CD4-positive, alpha-beta T cell treated with Interleukin-17A for 4 hours (primary cell): ENCODE data around the gene LCLAT1.
A peak's percentile ranks its signal among the peaks of the same experiment; 100 is the strongest.

ENCODE experiments used
- DNase-seq: peaks from one replicate; pipeline ENCODE4 v3.0.0-alpha.2; 2020; ENCODE audit warnings: mixed read lengths

The LCLAT1 gene

DNA sequence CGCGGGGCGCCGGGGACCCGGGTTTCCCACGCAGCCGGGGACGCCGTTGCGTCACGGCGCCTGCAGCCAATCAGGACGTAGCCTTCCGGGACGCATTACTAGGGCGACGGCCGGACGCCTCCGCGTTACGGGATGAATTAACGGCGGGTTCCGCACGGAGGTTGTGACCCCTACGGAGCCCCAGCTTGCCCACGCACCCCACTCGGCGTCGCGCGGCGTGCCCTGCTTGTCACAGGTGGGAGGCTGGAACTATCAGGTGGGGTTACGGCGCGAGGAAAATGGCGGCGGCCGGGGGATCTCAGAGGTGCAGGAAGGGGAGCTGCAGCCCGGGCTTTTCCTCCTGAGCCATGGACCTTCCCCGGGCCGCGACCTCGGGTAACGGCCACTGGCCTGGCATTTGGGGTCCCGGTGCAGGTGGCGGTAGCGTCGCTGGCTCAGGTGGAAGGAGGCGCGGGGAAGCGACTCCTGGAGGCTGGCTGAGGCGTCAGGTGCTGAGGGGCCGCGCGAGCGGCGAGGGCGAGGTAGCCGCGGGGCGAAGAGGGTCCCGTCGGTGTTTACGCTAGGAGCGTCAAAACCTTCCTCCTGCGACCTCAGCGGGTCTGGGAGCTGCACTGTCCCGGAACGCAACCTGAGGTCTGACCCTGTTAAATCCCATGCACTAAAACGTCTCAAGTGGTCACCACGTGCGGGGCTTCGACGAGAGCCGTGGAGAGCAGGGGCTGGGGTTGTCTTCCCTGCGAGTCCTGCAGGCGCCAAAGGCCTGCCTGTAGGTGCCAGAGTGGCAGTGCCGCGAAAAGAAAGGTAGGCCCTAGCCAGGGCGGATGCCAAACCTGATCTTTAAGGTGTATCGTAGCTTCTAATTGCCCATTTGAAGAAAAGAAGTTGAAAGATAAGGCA lies at the start of gene LCLAT1:
Gene LCLAT1 (plus strand): TSS at position 98 of the 897 bp plus-strand sequence. CDS start 78,345 bp downstream, outside the sequence.
- peak; percentile 86 for DNase-seq

DNA sequence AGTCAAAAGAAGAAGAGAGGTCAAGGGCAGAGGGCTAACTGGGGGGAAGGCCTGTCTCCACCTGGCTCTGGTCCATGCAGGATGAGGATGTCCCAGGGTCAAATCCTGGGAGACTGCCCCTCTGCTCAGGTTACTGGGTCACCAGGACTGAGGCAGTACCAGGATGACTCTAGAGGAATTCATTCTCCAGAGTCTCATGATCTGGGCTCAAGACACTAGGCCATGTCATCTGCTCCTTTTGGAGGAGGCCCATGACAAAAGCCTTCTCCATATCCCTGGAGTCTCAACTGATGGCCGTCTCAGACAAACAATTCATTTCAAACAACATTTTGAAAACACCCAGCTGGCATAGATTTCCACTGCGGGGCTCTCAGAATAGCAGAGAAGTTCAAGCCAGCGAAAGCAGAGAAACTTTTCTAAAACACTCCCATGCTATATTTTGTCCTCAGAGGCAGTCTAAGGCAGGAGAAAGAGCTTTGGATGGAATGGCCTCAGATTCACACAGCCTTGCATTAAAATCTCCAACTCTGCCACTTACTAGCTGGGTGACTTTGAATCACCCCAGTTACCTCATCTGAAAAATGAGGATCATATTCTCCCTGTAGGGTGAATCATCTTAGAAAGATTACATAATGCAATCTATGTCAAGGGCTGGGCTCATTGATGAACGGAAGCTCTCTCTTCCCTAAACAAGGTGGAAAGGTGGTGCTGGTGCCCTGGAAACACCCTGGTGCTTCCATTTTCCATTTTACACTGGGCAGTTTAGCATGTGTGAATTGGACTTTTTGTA lies 48.8 kb upstream of the LCLAT1 start:
- no peak for DNase-seq

DNA sequence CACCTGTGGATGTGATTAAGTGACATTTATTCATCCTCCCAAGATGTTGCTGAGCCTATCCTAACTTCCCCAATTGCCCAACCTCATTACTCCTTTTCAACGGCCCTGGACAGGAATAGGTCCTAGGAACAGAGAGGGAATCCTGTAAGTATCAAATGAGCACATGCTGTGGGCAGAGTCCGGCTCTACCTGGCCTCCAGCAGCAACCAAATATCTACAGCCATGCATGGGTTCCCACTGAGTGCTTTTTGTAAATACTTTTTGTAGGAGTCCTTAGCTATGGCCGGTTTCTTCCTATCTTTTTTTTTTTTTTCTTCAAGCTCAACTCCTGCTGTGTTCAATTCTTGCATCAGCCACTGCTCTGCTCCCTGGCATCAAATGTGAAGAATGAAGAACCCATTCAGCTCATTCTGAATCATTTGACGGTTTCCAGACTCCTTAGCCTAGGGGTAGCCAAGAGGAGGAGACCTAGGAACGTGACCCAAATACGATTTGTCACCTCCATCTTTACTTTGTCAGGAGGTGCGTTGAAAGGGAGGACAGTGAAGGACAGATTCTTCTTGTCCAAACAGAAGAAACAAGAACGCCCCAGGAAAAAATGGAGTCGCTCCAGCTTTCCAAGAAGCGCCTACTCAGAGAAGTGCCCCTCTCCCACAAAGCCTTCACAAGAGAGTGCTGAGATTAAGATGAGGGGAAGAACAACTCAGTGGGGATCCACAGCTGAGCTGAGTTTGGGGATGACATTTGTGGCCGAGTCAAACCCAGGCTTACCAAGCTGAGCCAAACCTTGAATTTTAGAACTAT lies 46.7 kb upstream of the LCLAT1 start:
- no peak for DNase-seq

DNA sequence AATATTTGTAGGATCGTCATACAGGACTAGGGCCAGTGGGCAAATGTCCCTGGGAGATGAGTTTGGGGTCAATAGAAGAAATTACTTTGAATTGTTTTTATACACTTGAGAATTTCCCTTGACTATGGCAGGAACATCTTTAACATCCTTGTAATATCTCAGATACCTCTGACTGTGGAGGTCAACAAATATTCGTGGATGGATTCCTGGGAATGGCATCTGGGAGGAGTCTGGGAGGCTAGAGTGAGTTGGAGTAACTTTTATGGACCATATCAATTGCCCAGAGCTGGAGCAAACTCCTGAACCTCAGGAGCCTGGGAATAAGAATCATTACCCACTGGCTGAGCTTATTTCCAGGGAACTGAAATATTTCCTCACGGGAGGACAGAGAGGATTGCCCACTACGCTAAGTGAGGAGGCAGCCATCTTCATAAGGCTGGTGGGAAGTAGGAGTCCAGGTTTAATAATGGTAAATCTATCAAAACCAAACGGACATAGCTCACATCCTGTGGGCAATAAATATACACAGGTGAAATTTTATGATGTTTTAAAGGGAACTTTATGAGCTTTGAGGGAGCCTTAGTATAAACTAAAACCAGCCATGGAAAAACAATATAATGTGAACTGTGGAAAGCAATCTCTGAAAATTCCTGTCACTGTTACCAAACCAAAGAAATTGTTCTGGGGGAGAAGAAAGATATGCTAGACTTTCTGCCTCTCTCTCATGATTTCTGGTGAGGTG lies 44.4 kb upstream of the LCLAT1 start:
- DNase-seq: no peak

- DNase-seq: no peak
Measured at GRCh38 chr2:30403592-30404312, 43.3 kb upstream of the LCLAT1 start.

DNA sequence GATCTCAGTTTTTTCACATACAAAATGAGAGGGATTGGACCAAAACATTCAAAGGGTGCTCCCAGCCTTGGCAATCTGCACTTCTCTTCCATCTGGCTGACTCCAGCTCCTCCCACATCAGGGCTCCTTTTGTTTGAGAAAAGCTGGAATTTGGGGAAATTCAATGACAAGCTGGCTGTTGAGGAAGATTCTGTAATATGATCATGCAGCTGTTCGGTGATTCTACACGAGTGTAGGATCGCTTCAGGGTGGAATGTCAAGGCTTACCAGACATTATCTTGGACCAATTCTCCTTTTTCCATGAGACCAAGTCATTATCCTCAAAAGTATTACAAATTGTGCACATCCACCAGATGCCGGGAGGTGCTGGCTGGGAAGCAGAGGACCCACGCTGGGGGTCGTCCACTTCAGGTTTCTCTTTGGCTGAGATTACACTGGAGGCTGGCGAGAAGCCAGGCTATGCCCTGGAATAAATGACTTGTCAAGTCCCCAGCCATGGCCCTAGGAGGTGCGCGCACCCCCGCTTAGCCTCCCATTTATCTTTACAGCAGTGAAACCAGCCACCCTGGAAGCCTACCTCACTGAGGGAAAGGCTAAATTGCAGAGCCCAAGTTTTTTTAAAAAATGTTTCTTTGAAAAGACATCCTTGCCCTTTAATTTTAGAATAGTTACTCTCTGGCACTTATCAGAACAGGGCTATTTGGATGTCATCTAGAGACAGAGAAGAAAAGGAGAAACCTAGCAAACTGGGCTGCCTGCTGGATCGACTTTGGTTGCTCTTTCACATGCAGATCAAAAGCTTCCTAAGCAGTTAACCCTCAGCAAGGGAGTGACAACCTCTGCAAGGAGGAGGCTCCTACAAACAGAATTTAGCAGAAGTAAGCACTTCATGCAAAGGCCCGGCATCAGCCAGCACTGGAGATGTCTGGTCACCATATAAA lies 42.5 kb upstream of the LCLAT1 start:
- peak; percentile 19 for DNase-seq

DNA sequence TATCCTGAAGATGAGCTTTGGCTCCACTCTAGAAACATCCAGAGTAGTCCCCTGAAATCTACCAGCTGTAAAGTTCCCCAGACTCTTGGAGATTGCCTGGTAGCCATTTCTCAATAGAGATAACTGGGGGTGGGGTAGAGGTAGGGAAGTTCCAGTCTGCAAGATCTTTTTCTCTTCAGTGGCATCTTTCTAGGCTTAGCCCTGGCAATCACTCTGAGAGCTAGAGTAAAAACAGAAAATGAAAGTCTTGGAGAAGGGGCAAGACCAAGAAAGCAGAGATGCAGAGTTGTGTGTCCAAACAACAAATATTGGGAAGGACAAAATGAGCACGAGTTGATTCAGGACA lies 41.8 kb upstream of the LCLAT1 start:
- no peak for DNase-seq

- DNase-seq: no peak
Measured at GRCh38 chr2:30406853-30407252, 40.2 kb upstream of the LCLAT1 start.

GRCh38 chr2:30408961-30409387 lies 38.1 kb upstream of the LCLAT1 start:
- no peak for DNase-seq

DNA sequence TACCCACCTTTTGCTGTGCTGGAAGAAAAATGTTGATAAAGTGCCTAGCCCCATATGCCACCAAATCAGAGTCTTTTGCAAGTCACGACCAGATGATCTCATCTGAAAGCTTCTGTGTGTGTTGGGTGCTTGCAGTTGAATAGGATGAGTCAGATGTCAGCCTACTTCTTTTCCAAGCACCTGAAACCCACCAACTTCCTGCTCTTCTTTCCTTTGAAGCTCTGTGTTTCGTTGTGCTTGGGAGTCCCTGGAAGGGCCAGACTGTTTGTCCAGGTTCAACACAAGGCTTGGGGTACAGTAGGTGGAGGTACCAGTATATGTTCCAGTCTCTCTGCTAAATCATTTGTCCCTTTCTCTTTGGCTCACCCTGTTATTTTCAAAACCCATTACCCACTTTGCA lies 36.8 kb upstream of the LCLAT1 start:
- DNase-seq: peak; percentile 41

GRCh38 chr2:30412047-30412683 lies 34.9 kb upstream of the LCLAT1 start:
- no peak for DNase-seq

DNA sequence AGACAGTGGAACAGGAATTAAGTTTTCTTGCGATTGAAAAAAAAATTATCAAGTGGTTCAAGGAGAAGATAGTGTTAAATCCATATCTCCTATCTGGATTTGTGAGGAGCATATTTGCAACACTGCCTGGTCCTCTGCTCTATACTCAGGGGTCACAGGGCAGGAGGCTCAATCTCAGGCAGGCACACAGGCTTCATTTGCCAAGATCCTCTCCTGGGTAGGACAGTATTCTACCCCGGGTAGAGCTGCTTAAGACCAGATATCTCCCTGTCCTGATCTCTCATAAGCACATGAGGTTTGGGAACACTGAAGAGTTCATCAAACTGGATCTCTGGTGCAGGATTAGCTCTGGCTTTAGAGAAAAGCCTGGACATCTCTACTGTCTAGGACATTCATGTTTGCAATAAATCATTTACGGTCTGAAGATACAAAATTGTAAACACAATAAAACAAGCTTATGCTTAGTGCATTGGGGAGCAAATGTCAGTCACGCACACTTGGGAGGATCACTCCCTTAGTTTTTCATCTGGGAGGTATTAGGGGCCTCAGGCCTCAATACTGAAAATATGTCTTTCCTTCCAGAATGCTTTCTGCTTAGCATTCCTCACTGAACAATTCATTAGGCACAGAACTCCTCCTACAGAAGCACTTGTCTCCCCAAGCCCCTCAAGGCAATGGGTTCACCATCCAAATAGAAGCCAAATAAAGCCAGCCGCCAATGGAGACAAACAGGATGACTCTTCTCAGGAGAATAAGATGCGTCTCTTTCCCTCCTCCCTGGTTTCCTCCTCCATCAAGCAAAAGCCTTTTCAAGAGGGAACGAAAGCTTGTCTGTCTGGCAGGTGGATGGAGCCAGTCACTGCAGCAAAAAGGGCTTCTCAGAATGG lies 34.1 kb upstream of the LCLAT1 start:
- no peak for DNase-seq

DNA sequence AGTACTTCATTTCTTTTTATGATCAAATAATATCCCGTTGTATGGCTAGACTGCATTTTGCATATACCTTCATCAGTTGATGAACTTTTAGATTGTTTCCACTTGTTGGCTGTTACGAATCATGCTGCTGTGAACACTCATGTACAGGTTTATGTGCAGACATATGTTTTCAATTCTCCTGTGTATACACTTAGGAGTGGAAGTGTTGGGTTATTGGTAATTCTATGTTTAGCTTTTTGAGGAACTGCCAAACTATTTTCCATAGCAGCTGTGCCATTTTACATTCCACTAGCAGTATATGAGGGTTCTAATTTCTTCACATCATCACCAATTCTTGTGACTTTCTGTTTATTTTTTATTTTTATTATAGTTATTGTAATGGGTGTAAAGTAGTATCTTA lies 32.1 kb upstream of the LCLAT1 start:
- DNase-seq: no peak

GRCh38 chr2:30417253-30417652 lies 29.8 kb upstream of the LCLAT1 start:
- DNase-seq: no peak

GRCh38 chr2:30421026-30421603 lies 25.9 kb upstream of the LCLAT1 start:
- DNase-seq: peak; percentile 48

- peak; percentile 68 for DNase-seq
Measured at GRCh38 chr2:30421604-30422443, 25.2 kb upstream of the LCLAT1 start.

DNA sequence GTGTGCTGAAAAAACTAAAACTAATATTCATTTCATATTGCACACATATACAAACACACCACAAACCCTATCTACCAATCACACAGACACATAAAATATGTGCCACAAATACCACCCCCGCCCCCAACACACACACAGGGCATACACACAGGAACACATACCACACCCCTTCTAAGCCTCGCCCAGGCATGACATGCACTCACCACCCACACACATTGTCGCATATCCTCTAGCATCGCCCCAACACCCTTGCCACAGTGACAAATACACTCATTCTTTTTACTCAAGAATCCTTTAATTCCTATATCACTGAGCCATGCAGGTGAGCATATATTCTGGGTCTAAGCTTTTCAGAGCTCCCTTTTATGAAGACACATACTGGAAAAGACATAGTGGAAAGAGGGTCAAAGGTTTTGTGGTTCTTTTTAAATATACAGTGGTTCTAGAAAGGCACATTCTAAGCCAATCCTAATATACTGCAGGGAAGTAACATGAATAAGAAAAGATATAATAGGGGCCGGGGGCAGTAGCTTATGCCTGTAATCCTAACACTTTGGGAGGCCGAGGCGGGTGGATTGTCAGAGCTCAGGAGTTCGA lies 24.5 kb upstream of the LCLAT1 start:
- DNase-seq: peak; percentile 87
